Activated CD4-positive, alpha-beta T cell treated with anti-CD3 and anti-CD28 coated beads, Interleukin-2, amount 10 ng/mL, durations not matched to agents 7 days and 5 days (primary cell): ENCODE data around the gene MRPS27. TPM values are rescaled to one million over a fixed set of nuclear protein-coding genes. Genes with fewer than 3 reads are reported as not detected.
"Not testable (repeated sequence)": the region's sequence is repeated elsewhere in the genome, so short reads cannot be mapped to it uniquely, and the experiment has no call there.

Experiments
- CTCF ChIA-PET: fragments of 350-600 bp; sonication (Branson Sonifier 250); formaldehyde crosslinking; loops from one replicate; lab custom pipeline; 2021; ENCODE audit warnings: antibody characterized with exemption; lab: Charles Lee
- POLR2A ChIA-PET: fragments of 350-600 bp; sonication (Branson Sonifier 250); formaldehyde crosslinking; loops from one replicate; lab custom pipeline; 2021; ENCODE audit warnings: antibody characterized with exemption; lab: Charles Lee
- DNase-seq: peaks from one replicate; pipeline ENCODE4 v3.0.0-alpha.2; 2020
- H3K27ac Mint-ChIP-seq: one replicate; pipeline ENCODE4 v1.8.0; 2021; ENCODE audit warnings: mild to moderate bottlenecking, moderate library complexity, mixed read lengths
- H3K27me3 Mint-ChIP-seq: one replicate; pipeline ENCODE4 v1.8.0; 2021; ENCODE audit warnings: mixed read lengths
- H3K36me3 Mint-ChIP-seq: one replicate; pipeline ENCODE4 v1.8.0; 2021; ENCODE audit warnings: low read depth, mixed read lengths
- H3K4me1 Mint-ChIP-seq: one replicate; pipeline ENCODE4 v1.8.0; 2021; ENCODE audit warnings: mixed read lengths
- H3K4me3 Mint-ChIP-seq: one replicate; pipeline ENCODE4 v1.8.0; 2021; ENCODE audit warnings: mild to moderate bottlenecking, moderate library complexity, mixed read lengths
- H3K9me3 Mint-ChIP-seq: one replicate; pipeline ENCODE4 v1.8.0; 2021; ENCODE audit warnings: mixed read lengths
- total RNA-seq, 2 experiments: library from RNA; stranded (reverse); gene quantifications; one replicate each; pipeline ENCODE4 v1.2.3, GENCODE V29; 2021

MRPS27 gene
- total RNA-seq, 2 experiments from 2014 or later: 49.2 to 63.4 TPM

DNA sequence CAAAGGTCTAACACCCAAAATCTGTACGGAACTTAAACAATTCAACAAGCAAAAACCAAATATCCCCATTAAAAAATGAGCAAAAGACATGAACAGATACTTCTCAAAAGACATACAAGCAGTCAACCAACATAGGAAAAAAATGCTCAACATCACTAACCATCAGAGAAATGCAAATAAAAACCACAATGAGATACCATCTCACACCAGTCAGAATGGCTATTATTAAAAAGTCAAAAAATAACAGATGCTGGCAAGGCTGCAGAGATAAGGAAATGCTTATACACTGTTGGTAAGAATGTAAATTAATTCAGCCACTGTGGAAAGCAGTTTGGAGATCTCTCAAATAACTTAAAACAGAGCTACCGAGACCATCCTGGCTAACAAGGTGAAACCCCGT is 21.9 kb downstream of the MRPS27 start:
- peaks cover 16% of the 10 kb centered on the region for H3K4me1 Mint-ChIP-seq
- DNase-seq, H3K4me3 Mint-ChIP-seq, H3K27me3 Mint-ChIP-seq, H3K27ac Mint-ChIP-seq, POLR2A ChIA-PET, H3K9me3 Mint-ChIP-seq: not testable (repeated sequence)
- CTCF ChIA-PET: interaction anchor here (0.5 to 1.7 kb wide), 2 partner anchors 10 to 772 kb away, joined by 4 to 8 read pairs; no protein-coding TSS in a partner anchor
- peaks cover 21% of the 10 kb centered on the region for H3K36me3 Mint-ChIP-seq

DNA sequence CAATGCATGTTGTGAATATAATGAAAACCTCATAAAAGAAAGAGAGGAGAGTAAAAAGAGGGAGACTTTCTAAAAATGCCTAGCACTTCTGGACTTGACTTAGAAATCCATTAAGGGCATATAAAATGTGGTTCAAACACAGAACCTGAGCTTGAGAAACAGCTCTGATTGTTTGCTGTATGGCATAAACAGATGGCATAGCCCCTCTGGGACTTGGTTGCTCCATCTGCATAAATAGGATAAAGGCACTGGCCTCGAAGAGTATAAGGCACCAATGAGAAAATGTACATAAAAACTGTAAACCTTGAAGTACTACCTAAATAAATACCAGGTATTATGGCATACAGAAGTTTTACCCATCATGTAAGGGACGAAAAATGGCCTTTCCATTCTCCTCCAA is 23.8 kb downstream of the MRPS27 start:
- Mint-ChIP-seq H3K27ac (no peak overlapping the region), H3K27me3 (no peaks in the 10 kb centered on the region), H3K4me1 (peaks cover 16% of the 10 kb centered on the region), H3K4me3 (no peak overlapping the region), H3K36me3 (peaks cover 20% of the 10 kb centered on the region), H3K9me3 (no peaks in the 10 kb centered on the region)
- CTCF ChIA-PET: interaction anchor here (0.9 kb wide), 1 partner anchor 25 kb away, joined by 6 read pairs; no protein-coding TSS in a partner anchor
- POLR2A ChIA-PET: no interaction called here
- DNase-seq: no peak

DNA sequence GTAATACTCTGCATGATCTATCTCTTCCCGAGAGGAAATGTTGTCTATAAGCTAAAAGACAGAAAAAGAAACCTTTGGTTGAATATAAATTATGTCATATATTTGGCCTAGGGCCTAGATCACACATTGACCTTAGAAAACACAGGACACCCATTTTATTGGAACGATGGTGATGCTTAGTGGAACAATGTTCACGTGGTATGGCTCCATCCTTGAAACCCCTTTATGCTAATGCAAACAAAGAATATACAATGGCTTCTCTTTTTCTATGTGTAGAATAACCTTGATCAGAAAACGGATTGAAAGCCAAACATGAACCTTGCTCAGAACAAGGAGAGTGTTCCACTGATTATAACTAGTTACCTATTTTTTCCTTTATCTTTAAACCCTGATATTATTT is 24.5 kb downstream of the MRPS27 start:
- Mint-ChIP-seq H3K36me3 (peaks cover 19% of the 10 kb centered on the region), H3K9me3 (no peaks in the 10 kb centered on the region), H3K4me3 (no peak overlapping the region), H3K27ac (no peak overlapping the region), H3K27me3 (no peaks in the 10 kb centered on the region), H3K4me1 (peaks cover 13% of the 10 kb centered on the region)
- CTCF ChIA-PET: interaction anchor here (0.9 kb wide), 1 partner anchor 25 kb away, joined by 6 read pairs; no protein-coding TSS in a partner anchor
- DNase-seq: no peak
- POLR2A ChIA-PET: no interaction called here

DNA sequence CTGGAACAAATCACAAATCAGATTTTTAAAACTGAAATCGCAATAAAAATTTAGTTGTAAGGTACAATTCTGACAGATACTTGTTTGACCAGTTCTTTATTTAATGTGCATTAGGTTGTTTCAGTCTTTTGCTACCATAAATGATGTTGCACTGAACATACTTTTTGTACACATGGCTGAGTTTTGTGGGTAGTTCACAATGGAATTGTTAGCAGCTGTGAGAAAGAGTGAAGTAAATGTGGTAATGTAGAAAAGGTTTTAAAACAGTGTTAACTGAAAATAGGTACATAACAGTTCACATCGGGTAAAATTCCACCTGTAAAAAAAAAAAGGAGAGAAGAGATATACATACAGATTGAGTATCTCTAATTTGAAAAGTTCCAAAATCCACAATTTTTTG is 25.6 kb downstream of the MRPS27 start:
- Mint-ChIP-seq H3K27me3 (no peaks in the 10 kb centered on the region), H3K4me3 (no peak overlapping the region), H3K4me1 (peaks cover 8% of the 10 kb centered on the region), H3K27ac (no peak overlapping the region), H3K9me3 (no peaks in the 10 kb centered on the region), H3K36me3 (peaks cover 14% of the 10 kb centered on the region)
- DNase-seq: no peak
- ChIA-PET POLR2A (no interaction called here), CTCF (no interaction called here)

DNA sequence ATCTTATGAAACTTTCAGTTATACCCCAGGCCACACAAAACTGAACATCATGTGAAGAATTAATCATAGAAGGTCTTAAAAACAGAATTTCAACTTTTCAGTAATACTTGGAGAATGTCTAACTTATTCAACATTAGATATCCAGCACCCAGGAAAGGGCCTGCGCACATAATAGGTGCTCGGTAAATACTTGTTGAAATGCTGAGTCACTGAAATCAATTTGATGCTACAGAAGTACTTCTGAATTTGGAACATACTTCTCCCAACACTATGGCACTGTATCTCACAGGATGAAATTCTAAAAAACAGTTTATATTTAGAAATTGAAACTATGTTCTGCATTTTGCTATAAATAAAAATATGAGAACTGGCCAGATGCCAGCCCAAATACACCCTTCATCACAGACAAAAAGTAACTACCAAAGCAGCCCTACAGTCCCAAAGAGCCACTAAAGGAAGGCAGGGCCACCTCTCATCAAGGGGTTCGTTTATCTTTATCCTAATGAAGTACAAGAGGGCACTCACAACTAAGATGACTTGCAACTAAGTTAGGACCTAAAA is 26.5 kb downstream of the MRPS27 start:
- Mint-ChIP-seq H3K36me3 (peaks cover 15% of the 10 kb centered on the region), H3K4me1 (peaks cover 5% of the 10 kb centered on the region), H3K27me3 (no peaks in the 10 kb centered on the region), H3K27ac (no peak overlapping the region), H3K9me3 (no peaks in the 10 kb centered on the region), H3K4me3 (no peak overlapping the region)
- DNase-seq: no peak
- ChIA-PET CTCF (interaction anchor here (0.6 kb wide), 1 partner anchor 174 kb away, joined by 4 read pairs; no protein-coding TSS in a partner anchor), POLR2A (interaction anchor here (0.6 kb wide), 1 partner anchor 183 kb away, joined by 3 read pairs; no protein-coding TSS in a partner anchor)

DNA sequence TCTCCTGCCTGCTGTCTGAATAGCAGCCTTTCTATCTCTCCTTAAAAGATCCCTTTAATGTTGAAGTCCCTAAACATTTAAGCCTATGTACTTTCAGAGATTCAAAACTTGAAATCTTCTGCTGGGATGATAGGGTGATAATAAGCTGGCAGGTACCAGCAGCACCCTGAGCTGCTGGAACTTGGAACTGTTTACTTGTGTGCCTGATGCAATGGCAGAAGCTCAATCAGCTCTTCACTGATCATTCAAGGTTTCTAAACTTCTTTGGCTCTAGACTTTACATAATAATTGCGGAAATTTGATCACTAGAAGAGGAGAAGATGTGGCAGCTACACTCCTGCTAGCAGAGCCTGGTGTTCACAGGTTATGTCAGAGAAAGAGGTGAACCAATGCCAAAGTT is 27.6 kb downstream of the MRPS27 start:
- no peak for DNase-seq
- Mint-ChIP-seq H3K27me3 (no peaks in the 10 kb centered on the region), H3K4me3 (no peak overlapping the region), H3K9me3 (no peaks in the 10 kb centered on the region), H3K27ac (no peak overlapping the region), H3K4me1 (peaks cover 1% of the 10 kb centered on the region), H3K36me3 (peaks cover 20% of the 10 kb centered on the region)
- ChIA-PET CTCF (no interaction called here), POLR2A (no interaction called here)

DNA sequence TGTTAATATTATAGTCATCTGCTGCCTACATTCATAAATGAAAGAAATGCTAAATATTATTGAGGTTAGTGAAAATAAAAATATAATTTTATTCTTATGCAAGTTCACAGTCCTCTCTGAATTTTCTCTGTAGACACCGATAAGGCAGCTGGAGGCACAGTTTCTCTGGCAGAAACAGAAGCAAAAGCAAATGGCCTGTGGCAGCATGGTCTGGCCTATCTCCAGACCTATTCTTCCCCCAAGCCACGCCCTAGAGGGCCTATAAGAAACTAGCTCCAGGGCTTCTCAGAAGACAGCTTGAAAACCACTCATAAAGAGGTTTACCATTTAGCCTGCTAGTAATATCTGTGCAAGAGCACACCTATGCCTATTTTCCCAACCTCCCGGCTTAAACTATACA is 28.4 kb downstream of the MRPS27 start:
- no peaks in the 10 kb centered on the region for H3K27me3 Mint-ChIP-seq
- DNase-seq: no peak
- CTCF ChIA-PET: no interaction called here
- no peak overlapping the region for H3K27ac Mint-ChIP-seq
- no peaks in the 10 kb centered on the region for H3K9me3 Mint-ChIP-seq
- POLR2A ChIA-PET: no interaction called here
- H3K4me3 Mint-ChIP-seq: no peak overlapping the region
- peaks cover 20% of the 10 kb centered on the region for H3K36me3 Mint-ChIP-seq
- H3K4me1 Mint-ChIP-seq: peaks cover 1% of the 10 kb centered on the region

DNA sequence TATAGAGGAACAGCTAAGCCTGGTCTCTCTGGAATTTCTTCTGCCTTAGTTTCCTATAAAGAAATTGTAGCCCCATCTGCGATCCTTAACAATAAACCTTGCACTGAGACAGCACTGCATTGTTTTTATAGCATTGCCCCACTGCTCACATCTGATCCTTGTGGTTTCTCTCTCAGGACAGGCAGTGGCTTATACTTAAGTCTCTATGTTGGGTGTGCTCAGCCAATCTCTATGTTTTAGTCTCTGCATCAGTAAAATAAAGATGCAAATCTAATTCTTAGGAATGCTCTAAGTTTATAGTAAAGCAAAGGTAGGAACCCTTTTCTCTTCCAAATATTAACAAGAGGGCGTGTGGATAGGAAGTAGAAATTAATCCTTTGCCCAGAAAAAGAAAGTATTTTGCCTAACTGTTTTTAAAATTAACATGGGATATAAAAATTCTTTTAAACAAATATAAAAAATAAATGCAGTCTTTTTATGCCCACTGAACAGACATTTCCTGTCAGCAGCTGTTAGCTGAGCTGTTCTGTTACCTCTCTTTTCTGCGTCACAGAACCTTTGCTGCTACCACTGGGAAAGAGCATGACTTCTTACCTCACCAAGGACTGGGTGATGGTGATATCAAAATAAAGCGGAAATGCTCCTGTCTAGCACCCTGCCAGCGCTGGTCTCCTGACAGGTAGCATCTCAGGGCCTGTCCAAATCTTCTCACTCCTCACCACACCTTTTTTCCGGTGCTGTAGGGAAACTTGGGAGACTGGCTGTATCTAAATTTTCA is 29.5 kb downstream of the MRPS27 start:
- Mint-ChIP-seq H3K27me3 (no peaks in the 10 kb centered on the region), H3K36me3 (peaks cover 19% of the 10 kb centered on the region), H3K27ac (no peak overlapping the region), H3K4me1 (peaks cover 1% of the 10 kb centered on the region), H3K9me3 (no peaks in the 10 kb centered on the region), H3K4me3 (no peak overlapping the region)
- no peak for DNase-seq
- POLR2A ChIA-PET: no interaction called here
- CTCF ChIA-PET: interaction anchor here (2.1 kb wide), 1 partner anchor 10 kb away, joined by 7 read pairs; no protein-coding TSS in a partner anchor

DNA sequence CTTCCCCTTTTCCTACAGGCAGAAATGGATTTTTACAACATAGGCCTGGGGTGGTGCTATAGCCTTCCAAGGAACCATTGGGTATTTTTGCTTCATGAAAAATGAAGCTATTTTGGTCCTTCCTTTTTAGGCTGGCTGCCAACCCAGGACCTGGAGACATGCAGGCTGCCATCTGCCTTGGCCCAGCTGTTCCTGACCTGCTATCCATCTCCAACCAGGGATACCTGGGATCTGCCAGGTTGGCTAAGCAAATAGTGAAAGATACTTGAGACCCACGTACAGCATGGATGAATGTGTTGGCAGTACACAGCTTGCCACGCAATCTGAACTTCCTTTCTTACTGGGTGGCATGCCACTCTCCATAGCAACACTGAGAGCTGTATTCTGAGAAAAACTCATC is 31.1 kb downstream of the MRPS27 start:
- Mint-ChIP-seq H3K4me3 (no peak overlapping the region), H3K9me3 (no peaks in the 10 kb centered on the region), H3K27ac (no peak overlapping the region), H3K27me3 (no peaks in the 10 kb centered on the region), H3K36me3 (peaks cover 16% of the 10 kb centered on the region), H3K4me1 (no peaks in the 10 kb centered on the region)
- POLR2A ChIA-PET: no interaction called here
- DNase-seq: no peak
- CTCF ChIA-PET: interaction anchor here (0.6 to 2.1 kb wide), 3 partner anchors 8 to 357 kb away, joined by 3 to 7 read pairs (median 4); no protein-coding TSS in a partner anchor

DNA sequence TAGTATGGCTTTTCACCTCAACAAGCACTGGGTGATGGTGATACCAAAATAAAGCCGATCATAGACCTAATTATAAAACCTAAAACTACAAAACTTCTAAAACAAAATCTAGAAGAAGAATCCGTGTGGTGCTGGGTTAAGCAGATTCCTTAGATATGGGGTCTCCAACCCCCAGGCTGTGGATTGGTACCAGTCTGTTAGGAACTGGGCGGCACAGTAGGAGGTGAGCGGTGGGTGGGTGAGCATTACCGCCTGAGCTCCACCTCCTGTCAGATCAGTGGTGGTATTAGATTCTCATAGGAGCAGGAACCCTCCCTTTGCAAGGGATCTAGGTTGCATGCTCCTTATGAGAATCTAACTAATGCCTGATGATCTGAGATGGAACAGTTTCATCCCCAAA is 33.2 kb downstream of the MRPS27 start:
- no peaks in the 10 kb centered on the region for H3K27me3 Mint-ChIP-seq

DNA sequence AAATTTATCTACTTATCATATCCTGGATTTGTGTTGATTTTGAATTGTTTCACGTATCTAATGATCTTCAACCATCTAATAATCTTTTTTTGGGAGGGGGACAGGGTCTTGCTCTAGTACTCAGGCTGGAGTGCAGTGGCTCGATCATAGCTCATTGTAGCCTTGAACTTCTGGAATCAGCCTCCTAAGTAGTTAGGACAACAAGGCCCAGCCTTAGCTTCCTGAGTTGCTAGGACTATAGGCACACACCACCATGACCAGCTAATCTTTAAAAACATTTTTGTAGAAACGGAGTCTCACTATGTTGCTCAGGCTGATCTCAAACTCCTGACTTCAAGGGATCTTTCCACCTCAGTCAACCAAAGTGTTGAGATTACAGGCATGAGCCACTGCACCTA is 34.6 kb downstream of the MRPS27 start:
- POLR2A ChIA-PET: no interaction called here
- H3K4me1 Mint-ChIP-seq: no peaks in the 10 kb centered on the region
- H3K4me3 Mint-ChIP-seq: no peak overlapping the region
- H3K9me3 Mint-ChIP-seq: no peaks in the 10 kb centered on the region
- CTCF ChIA-PET: no interaction called here
- no peaks in the 10 kb centered on the region for H3K27me3 Mint-ChIP-seq
- H3K27ac Mint-ChIP-seq: no peak overlapping the region
- DNase-seq: no peak
- H3K36me3 Mint-ChIP-seq: peaks cover 19% of the 10 kb centered on the region

More for the DNA sequence above, 33.2 kb downstream of the MRPS27 start:
- Mint-ChIP-seq H3K4me1 (no peaks in the 10 kb centered on the region), H3K27ac (no peak overlapping the region), H3K4me3 (no peak overlapping the region), H3K36me3 (peaks cover 19% of the 10 kb centered on the region), H3K9me3 (no peaks in the 10 kb centered on the region)
- CTCF ChIA-PET: no interaction called here
- POLR2A ChIA-PET: no interaction called here
- no peak for DNase-seq

DNA sequence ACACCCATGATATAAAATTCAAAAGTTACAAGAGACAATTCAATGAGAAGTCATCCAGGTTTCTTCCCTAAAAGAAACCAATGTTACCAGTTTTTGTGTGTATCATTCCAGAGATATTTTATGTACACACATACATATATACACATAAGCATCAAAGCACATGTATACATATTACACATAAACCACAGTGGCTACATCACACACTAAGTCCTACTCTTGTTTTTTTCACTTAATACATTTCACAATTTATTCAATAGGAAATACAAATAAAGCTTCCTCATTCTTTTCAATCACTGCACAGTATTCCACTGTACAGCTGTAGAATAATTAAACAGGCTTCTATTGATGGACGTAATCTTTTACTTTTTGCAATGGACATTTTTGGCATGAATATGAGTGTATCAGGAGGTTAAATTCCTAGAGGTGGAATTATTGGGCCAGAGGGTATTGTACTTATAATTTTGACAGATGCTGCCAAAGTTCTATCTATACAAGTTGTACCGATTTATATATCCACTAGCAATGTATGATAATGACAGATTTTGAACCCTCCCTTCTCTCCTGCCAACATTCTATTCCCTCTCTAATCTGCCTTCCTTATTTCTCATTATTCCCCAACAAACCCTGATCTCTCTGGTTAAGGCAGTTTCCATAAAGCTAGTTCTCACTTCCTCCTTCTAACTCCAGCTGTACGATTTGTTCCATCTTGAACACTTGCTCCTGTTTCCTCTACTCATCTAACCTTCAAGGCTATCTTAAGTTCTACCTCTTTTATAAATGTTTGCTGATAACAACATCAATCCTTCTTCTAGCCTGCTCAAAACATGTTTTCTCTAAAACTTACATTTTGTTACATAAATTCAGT is 35.2 kb downstream of the MRPS27 start:
- Mint-ChIP-seq H3K4me3 (no peak overlapping the region), H3K27ac (no peak overlapping the region), H3K9me3 (no peaks in the 10 kb centered on the region), H3K27me3 (no peaks in the 10 kb centered on the region), H3K4me1 (no peaks in the 10 kb centered on the region), H3K36me3 (peaks cover 16% of the 10 kb centered on the region)
- POLR2A ChIA-PET: no interaction called here
- CTCF ChIA-PET: interaction anchor here (1.1 kb wide), 1 partner anchor 36 kb away, joined by 4 read pairs; no protein-coding TSS in a partner anchor
- DNase-seq: no peak
